Measurements from ENCODE around the gene KLK1. TPM values are rescaled to one million over a fixed set of nuclear protein-coding genes. Genes with fewer than 3 reads are reported as not detected.
A peak's percentile ranks its signal among the peaks of the same experiment; 100 is the strongest.

Gene KLK1
- 41.1 TPM for polyA plus RNA-seq (2012; ENCODE audit: low read depth, missing spikeins)

DNA sequence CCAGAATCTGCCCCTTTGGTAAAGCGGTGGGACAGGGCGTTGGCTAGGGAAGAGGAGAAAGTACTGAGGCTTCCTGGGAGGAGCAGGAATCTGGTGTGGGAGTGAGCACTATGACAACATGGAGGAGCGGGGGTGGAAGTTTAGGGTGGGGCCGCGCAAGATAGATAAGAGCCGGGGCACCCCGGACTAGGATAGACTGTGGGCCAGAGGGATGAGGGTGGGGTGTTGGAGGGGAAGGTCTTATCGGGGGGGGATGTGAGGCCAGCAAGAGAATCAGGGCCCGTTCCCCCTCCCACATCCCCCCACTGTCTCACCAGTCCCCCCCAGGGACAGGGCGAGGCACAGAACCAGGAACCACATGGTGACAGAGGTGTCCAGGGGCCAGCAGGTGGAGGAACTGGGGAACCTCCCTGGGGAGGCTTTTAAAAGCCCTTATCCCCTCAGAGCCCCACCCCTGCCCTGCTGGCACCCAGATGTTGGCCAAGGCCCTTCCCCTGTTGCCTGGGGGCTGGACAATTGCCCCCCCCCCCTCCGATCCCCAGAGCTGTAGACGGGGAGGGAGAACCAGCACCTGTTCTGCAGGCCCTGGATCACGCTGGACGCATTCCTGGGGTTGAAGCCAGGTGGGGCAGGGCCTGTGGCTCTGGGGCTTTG lies at the start of gene KLK1:
Gene KLK1 (minus strand): TSS at position 399 of the 654 bp plus-strand sequence. CDS start 39 bp downstream, at position 360.
- no peak for FAIRE-seq
- no peak for DNase-seq (ENCODE audit: insufficient read length, low spot score)
- no peak for TF ChIP-seq POU2F2 (IDR thresholded peaks at IDR 0.05; ENCODE audit: low read depth, low read length)

GRCh38 chr19:50873056-50873455 lies 49.5 kb upstream of the KLK1 start, which contains the start of gene KLK2:
Gene KLK2, plus strand, starts transcription at chr19:50873439. Its CDS starts 35 bp downstream, at chr19:50873474.
- FAIRE-seq (no peak), DNase-seq (ENCODE audit: insufficient read length, low spot score) (no peak)
- TF ChIP-seq POLR2AphosphoS5 (IDR thresholded peaks at IDR 0.05; ENCODE audit: low read depth, low read length) (no peak), TAF1 (IDR thresholded peaks at IDR 0.05; ENCODE audit: low read depth, low read length) (no peak), POU2F2 (IDR thresholded peaks at IDR 0.05; ENCODE audit: low read depth, low read length) (no peak), POLR2A (IDR thresholded peaks at IDR 0.05; ENCODE audit: low read depth, low read length) (no peak), SPI1 (IDR thresholded peaks at IDR 0.05; ENCODE audit: low read depth, low read length) (no peak), PAX5 (IDR thresholded peaks at IDR 0.05; ENCODE audit: insufficient read depth, low read length, severe bottlenecking) (no peak)

DNA sequence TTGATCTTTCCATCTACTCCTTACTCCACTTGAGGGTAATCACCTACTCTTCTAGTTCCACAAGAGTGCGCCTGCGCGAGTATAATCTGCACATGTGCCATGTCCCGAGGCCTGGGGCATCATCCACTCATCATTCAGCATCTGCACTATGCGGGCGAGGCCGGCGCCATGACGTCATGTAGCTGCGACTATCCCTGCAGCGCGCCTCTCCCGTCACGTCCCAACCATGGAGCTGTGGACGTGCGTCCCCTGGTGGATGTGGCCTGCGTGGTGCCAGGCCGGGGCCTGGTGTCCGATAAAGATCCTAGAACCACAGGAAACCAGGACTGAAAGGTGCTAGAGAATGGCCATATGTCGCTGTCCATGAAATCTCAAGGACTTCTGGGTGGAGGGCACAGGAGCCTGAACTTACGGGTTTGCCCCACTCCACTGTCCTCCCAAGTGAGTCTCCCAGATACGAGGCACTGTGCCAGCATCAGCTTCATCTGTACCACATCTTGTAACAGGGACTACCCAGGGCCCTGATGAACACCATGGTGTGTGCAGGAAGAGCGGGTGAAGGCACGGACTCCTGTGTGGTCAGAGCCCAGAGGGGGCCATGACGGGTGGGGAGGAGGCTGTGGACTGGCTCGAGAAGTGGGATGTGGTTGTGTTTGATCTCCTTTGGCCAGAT lies 47.0 kb upstream of the KLK1 start:
- peak; percentile 51 for DNase-seq (ENCODE audit: insufficient read length, low spot score)
- FAIRE-seq, result peak; percentile 84
- TF ChIP-seq TAF1 (IDR thresholded peaks at IDR 0.05; ENCODE audit: low read depth, low read length) (no peak), POLR2AphosphoS5 (IDR thresholded peaks at IDR 0.05; ENCODE audit: low read depth, low read length) (no peak), PAX5 (IDR thresholded peaks at IDR 0.05; ENCODE audit: insufficient read depth, low read length, severe bottlenecking) (no peak), SPI1 (IDR thresholded peaks at IDR 0.05; ENCODE audit: low read depth, low read length) (no peak), POU2F2 (IDR thresholded peaks at IDR 0.05; ENCODE audit: low read depth, low read length) (peak; percentile 54; the same call in 1 of the 2 replicates), POLR2A (IDR thresholded peaks at IDR 0.05; ENCODE audit: low read depth, low read length) (0 out of 2 replicates have a peak, but pooled peaks have one; percentile 29)

- no peak for FAIRE-seq
- TF ChIP-seq TAF1 (IDR thresholded peaks at IDR 0.05; ENCODE audit: low read depth, low read length) (no peak), SPI1 (IDR thresholded peaks at IDR 0.05; ENCODE audit: low read depth, low read length) (no peak), POU2F2 (IDR thresholded peaks at IDR 0.05; ENCODE audit: low read depth, low read length) (no peak), POLR2AphosphoS5 (IDR thresholded peaks at IDR 0.05; ENCODE audit: low read depth, low read length) (no peak), POLR2A (IDR thresholded peaks at IDR 0.05; ENCODE audit: low read depth, low read length) (no peak), PAX5 (IDR thresholded peaks at IDR 0.05; ENCODE audit: insufficient read depth, low read length, severe bottlenecking) (no peak)
- DNase-seq (ENCODE audit: insufficient read length, low spot score), result no peak
Observed at GRCh38 chr19:50869479-50869878, 45.9 kb upstream of the KLK1 start.

GRCh38 chr19:50861496-50862286 lies 38.1 kb upstream of the KLK1 start:
- DNase-seq (ENCODE audit: insufficient read length, low spot score) (no peak), FAIRE-seq (no peak)
- no peak for TF ChIP-seq PAX5 (IDR thresholded peaks at IDR 0.05; ENCODE audit: insufficient read depth, low read length, severe bottlenecking)
- no peak for TF ChIP-seq POU2F2 (IDR thresholded peaks at IDR 0.05; ENCODE audit: low read depth, low read length)
- TF ChIP-seq TAF1 (IDR thresholded peaks at IDR 0.05; ENCODE audit: low read depth, low read length), result no peak
- TF ChIP-seq SPI1 (IDR thresholded peaks at IDR 0.05; ENCODE audit: low read depth, low read length), result no peak
- TF ChIP-seq POLR2AphosphoS5 (IDR thresholded peaks at IDR 0.05; ENCODE audit: low read depth, low read length), result no peak
- no peak for TF ChIP-seq POLR2A (IDR thresholded peaks at IDR 0.05; ENCODE audit: low read depth, low read length)

DNA sequence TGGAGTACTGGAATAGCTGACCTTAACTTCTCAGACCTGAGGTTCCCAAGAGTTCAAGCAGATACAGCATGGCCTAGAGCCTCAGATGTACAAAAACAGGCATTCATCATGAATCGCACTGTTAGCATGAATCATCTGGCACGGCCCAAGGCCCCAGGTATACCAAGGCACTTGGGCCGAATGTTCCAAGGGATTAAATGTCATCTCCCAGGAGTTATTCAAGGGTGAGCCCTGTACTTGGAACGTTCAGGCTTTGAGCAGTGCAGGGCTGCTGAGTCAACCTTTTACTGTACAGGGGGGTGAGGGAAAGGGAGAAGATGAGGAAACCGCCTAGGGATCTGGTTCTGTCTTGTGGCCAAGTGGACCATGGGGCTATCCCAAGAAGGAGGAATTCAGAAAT lies 37.4 kb upstream of the KLK1 start:
- FAIRE-seq (no peak), DNase-seq (ENCODE audit: insufficient read length, low spot score) (no peak)
- no peak for TF ChIP-seq POLR2AphosphoS5 (IDR thresholded peaks at IDR 0.05; ENCODE audit: low read depth, low read length)
- TF ChIP-seq PAX5 (IDR thresholded peaks at IDR 0.05; ENCODE audit: insufficient read depth, low read length, severe bottlenecking), result no peak
- no peak for TF ChIP-seq SPI1 (IDR thresholded peaks at IDR 0.05; ENCODE audit: low read depth, low read length)
- TF ChIP-seq POU2F2 (IDR thresholded peaks at IDR 0.05; ENCODE audit: low read depth, low read length), result no peak
- TF ChIP-seq TAF1 (IDR thresholded peaks at IDR 0.05; ENCODE audit: low read depth, low read length), result no peak

GRCh38 chr19:50859849-50860248 lies 36.3 kb upstream of the KLK1 start:
- TF ChIP-seq SPI1 (IDR thresholded peaks at IDR 0.05; ENCODE audit: low read depth, low read length) (no peak), POLR2A (IDR thresholded peaks at IDR 0.05; ENCODE audit: low read depth, low read length) (no peak), POLR2AphosphoS5 (IDR thresholded peaks at IDR 0.05; ENCODE audit: low read depth, low read length) (no peak), PAX5 (IDR thresholded peaks at IDR 0.05; ENCODE audit: insufficient read depth, low read length, severe bottlenecking) (no peak), POU2F2 (IDR thresholded peaks at IDR 0.05; ENCODE audit: low read depth, low read length) (no peak), TAF1 (IDR thresholded peaks at IDR 0.05; ENCODE audit: low read depth, low read length) (no peak)
- DNase-seq (ENCODE audit: insufficient read length, low spot score), result no peak
- FAIRE-seq, result no peak

- DNase-seq (ENCODE audit: insufficient read length, low spot score) (no peak), FAIRE-seq (no peak)
- TF ChIP-seq POLR2AphosphoS5 (IDR thresholded peaks at IDR 0.05; ENCODE audit: low read depth, low read length) (no peak), PAX5 (IDR thresholded peaks at IDR 0.05; ENCODE audit: insufficient read depth, low read length, severe bottlenecking) (no peak)
Observed at GRCh38 chr19:50858886-50859285, 35.3 kb upstream of the KLK1 start.

DNA sequence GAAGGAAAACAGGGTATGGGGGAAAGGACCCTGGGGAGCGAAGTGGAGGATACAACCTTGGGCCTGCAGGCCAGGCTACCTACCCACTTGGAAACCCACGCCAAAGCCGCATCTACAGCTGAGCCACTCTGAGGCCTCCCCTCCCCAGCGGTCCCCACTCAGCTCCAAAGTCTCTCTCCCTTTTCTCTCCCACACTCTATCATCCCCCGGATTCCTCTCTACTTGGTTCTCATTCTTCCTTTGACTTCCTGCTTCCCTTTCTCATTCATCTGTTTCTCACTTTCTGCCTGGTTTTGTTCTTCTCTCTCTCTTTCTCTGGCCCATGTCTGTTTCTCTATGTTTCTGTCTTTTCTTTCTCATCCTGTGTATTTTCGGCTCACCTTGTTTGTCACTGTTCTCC lies 33.8 kb upstream of the KLK1 start:
- FAIRE-seq, result no peak
- TF ChIP-seq POLR2AphosphoS5 (IDR thresholded peaks at IDR 0.05; ENCODE audit: low read depth, low read length) (no peak), POLR2A (IDR thresholded peaks at IDR 0.05; ENCODE audit: low read depth, low read length) (no peak), SPI1 (IDR thresholded peaks at IDR 0.05; ENCODE audit: low read depth, low read length) (no peak), PAX5 (IDR thresholded peaks at IDR 0.05; ENCODE audit: insufficient read depth, low read length, severe bottlenecking) (no peak), TAF1 (IDR thresholded peaks at IDR 0.05; ENCODE audit: low read depth, low read length) (no peak), POU2F2 (IDR thresholded peaks at IDR 0.05; ENCODE audit: low read depth, low read length) (no peak)
- no peak for DNase-seq (ENCODE audit: insufficient read length, low spot score)
